SHP77 (cell line): ENCODE measurements around the gene SPON1.
"Not testable (repeated sequence)": the region's sequence is repeated elsewhere in the genome, so short reads cannot be mapped to it uniquely, and the experiment has no call there.

Source experiments
- DNase-seq, 2 experiments: peaks; one replicate each; lab custom pipeline; 2025; lab: John Stamatoyannopoulos, UW

Gene SPON1

GRCh38 chr11:14273895-14274294 is 311.4 kb downstream of the SPON1 start:
- no peak for DNase-seq

- no peak for DNase-seq
These were observed 312.6 kb downstream of the SPON1 start for GRCh38 chr11:14275076-14275475.

- not testable (repeated sequence) for DNase-seq
These were observed 316.3 kb downstream of the SPON1 start for GRCh38 chr11:14278869-14279268.

- DNase-seq, result no peak
These were observed 325.8 kb downstream of the SPON1 start for GRCh38 chr11:14288189-14288935.

- no peak for DNase-seq
These were observed 327.9 kb downstream of the SPON1 start for GRCh38 chr11:14290422-14290821.

- DNase-seq, result no peak
These were observed 337.4 kb downstream of the SPON1 start for GRCh38 chr11:14299921-14300320.

- DNase-seq, result peak; percentile 4 to 6
These were observed 338.3 kb downstream of the SPON1 start for GRCh38 chr11:14300661-14301304.

- DNase-seq, result no peak
These were observed 342.1 kb downstream of the SPON1 start for GRCh38 chr11:14304601-14305000.

GRCh38 chr11:14305649-14306048 is 343.1 kb downstream of the SPON1 start:
- DNase-seq, result no peak

GRCh38 chr11:14306481-14306880 is 344.0 kb downstream of the SPON1 start:
- no peak for DNase-seq

- DNase-seq, result no peak
These were observed 345.8 kb downstream of the SPON1 start for GRCh38 chr11:14308114-14308896.

- no peak for DNase-seq
These were observed 346.4 kb downstream of the SPON1 start for GRCh38 chr11:14308897-14309387.

GRCh38 chr11:14309425-14310192 is 347.1 kb downstream of the SPON1 start:
- no peak for DNase-seq

- no peak for DNase-seq
These were observed 348.2 kb downstream of the SPON1 start for GRCh38 chr11:14310679-14311078.

GRCh38 chr11:14312736-14313438 is 350.4 kb downstream of the SPON1 start:
- DNase-seq, result no peak

- DNase-seq, result no peak
These were observed 351.6 kb downstream of the SPON1 start for GRCh38 chr11:14314127-14314526.

GRCh38 chr11:14315130-14315529 is 352.6 kb downstream of the SPON1 start:
- no peak for DNase-seq
